HepG2 (cell line): ENCODE data around the gene IL1R1. TPM values are rescaled to one million over a fixed set of nuclear protein-coding genes. Genes with fewer than 3 reads are reported as not detected.

Experiments used
- ATAC-seq: fragments of 200-7000 bp; cut with Tn5 transposase; 3 replicates; pipeline ENCODE4 v1.9.1; 2020; ENCODE audit warnings: mild to moderate bottlenecking, moderate library complexity
- BruUV-seq: library from RNA; stranded (reverse); fragments of 400-500 nt; replicated peaks from 2 replicates; lab custom pipeline; 2021; lab: Mats Ljungman, UMichigan
- CTCF ChIA-PET: fragments of 300-600 bp; formaldehyde crosslinking; extraction: SDS; loops from one replicate; lab custom pipeline; 2021; ENCODE audit warnings: low total read pairs, inconsistent platforms, low intra/inter-chr PET ratio; lab: Yijun Ruan, JAX
- POLR2A ChIA-PET: fragments of 350-600 bp; sonication (Branson Sonifier 250); formaldehyde crosslinking; loops from one replicate; lab custom pipeline; 2020; ENCODE audit warnings: antibody characterized with exemption, inconsistent platforms; lab: Yijun Ruan, JAX
- DNase-seq: peaks from one replicate; pipeline ENCODE4 v3.0.0-alpha.2; 2015; ENCODE audit warnings: low spot score
- FAIRE-seq: peaks from 3 replicates; lab custom pipeline; 2011; peaks lifted over from hg19 to GRCh38; lab: Jason Lieb, UNC
- H2AFZ ChIP-seq: one replicate; pipeline ENCODE4 v1.6.1; 2011; ENCODE audit warnings: low read length, inconsistent platforms
- H3K27ac ChIP-seq: fragments of 300-600 bp; 3 replicates; pipeline ENCODE4 v1.8.0; 2011; ENCODE audit warnings: mixed run types, mild to moderate bottlenecking, mixed read lengths, low read length, inconsistent platforms; ENCODE audit not compliant: insufficient read depth; ENCODE audit errors: extremely low read length
- H3K27me3 ChIP-seq, 2 experiments: fragments of 200-600 bp in 1 of 2; 2 replicates in 1 of 2; 3 replicates in 1 of 2; pipeline versions ENCODE4 v1.6.0 to v1.8.0; 2011; ENCODE audit warnings: low read length in 2 of 2, mild to moderate bottlenecking in 2 of 2, moderate library complexity in 2 of 2, inconsistent platforms in 1 of 2; ENCODE audit not compliant: insufficient read depth in 2 of 2, control insufficient read depth in 1 of 2
- H3K36me3 ChIP-seq, 2 experiments: fragments of 200-600 bp in 1 of 2; replicated peaks in 1 of 2; 2 replicates in 1 of 2; 3 replicates in 1 of 2; pipeline versions ENCODE4 v1.5.1 to v1.8.0; 2011; ENCODE audit warnings: low read length in 2 of 2, inconsistent platforms in 1 of 2; ENCODE audit not compliant: insufficient read depth in 2 of 2, control insufficient read depth in 1 of 2
- H3K4me1 ChIP-seq: 2 replicates; pipeline ENCODE4 v1.5.1; 2012; ENCODE audit warnings: low read length, inconsistent platforms; ENCODE audit not compliant: insufficient read depth
- H3K4me2 ChIP-seq: 2 replicates; pipeline ENCODE4 v1.6.0; 2011; ENCODE audit warnings: low read depth, low read length, inconsistent platforms
- H3K4me3 ChIP-seq, 3 experiments: fragments of 200-600 bp in 1 of 3; sonication (generic), shearing (Covaris generic) in 1 of 3; replicated peaks in 1 of 3; 2 replicates each; pipeline ENCODE4 v1.5.1; 2011 to 2016; ENCODE audit warnings: low read length in 3 of 3, inconsistent platforms in 2 of 3, low read depth in 2 of 3, mild to moderate bottlenecking in 2 of 3, control low read depth in 1 of 3, mixed read lengths in 1 of 3; ENCODE audit not compliant: insufficient read depth in 1 of 3
- H3K79me2 ChIP-seq: one replicate; pipeline ENCODE4 v1.6.1; 2011; ENCODE audit warnings: low read length, inconsistent platforms; ENCODE audit not compliant: insufficient read depth
- H3K9ac ChIP-seq: 2 replicates; pipeline ENCODE4 v1.6.0; 2011; ENCODE audit warnings: mild to moderate bottlenecking, low read depth, low read length, inconsistent platforms; ENCODE audit not compliant: insufficient read depth
- H3K9me3 ChIP-seq: 2 replicates; pipeline ENCODE4 v1.5.1; 2012; ENCODE audit warnings: mild to moderate bottlenecking, low read length
- H4K20me1 ChIP-seq: 2 replicates; pipeline ENCODE4 v1.6.0; 2011; ENCODE audit warnings: inconsistent platforms, mild to moderate bottlenecking, low read length, moderate library complexity; ENCODE audit not compliant: insufficient read depth
- FOXP1 ChIP-seq, 2 experiments: fragments of 450-650 bp in 1 of 2; IDR thresholded peaks; 2 replicates each; pipeline ENCODE4 v1.6.1; 2017 to 2018; ENCODE audit warnings: antibody characterized with exemption in 1 of 2
- ISX ChIP-seq: sonication (generic); formaldehyde crosslinking; conservative IDR thresholded peaks from 2 replicates; pipeline ENCODE4 v1.5.0; 2020; ENCODE audit warnings: missing genetic modification reagents
- KLF9 ChIP-seq: IDR thresholded peaks from 2 replicates; pipeline ENCODE4 v1.6.1; 2016; ENCODE audit warnings: low read depth
- MIER2 ChIP-seq: IDR thresholded peaks from 2 replicates; pipeline ENCODE4 v1.6.1; 2016; ENCODE audit warnings: missing biosample characterization, missing genetic modification reagents
- ZNF251 ChIP-seq: sonication (generic); formaldehyde crosslinking; IDR thresholded peaks from 2 replicates; pipeline ENCODE4 v1.9.0; 2021; ENCODE audit warnings: mild to moderate bottlenecking, missing genetic modification reagents
- ZNF33B ChIP-seq: sonication (generic); formaldehyde crosslinking; IDR thresholded peaks from 2 replicates; pipeline ENCODE4 v1.5.1; 2020; ENCODE audit warnings: mild to moderate bottlenecking, missing genetic modification reagents
- ZNF607 ChIP-seq: sonication (generic); formaldehyde crosslinking; IDR thresholded peaks from 2 replicates; pipeline ENCODE4 v1.5.1; 2020; ENCODE audit warnings: missing genetic modification reagents, mild to moderate bottlenecking, borderline replicate concordance
- ZNF775 ChIP-seq: sonication (generic); formaldehyde crosslinking; IDR thresholded peaks from 2 replicates; pipeline ENCODE4 v1.4.0; 2020; ENCODE audit warnings: missing genetic modification reagents, mild to moderate bottlenecking, moderate library complexity, borderline replicate concordance
- WGBS: methylation state at CpG from one replicate; pipeline ENCODE4 v1.1.6; 2017; ENCODE audit warnings: low lambda C conversion rate; 5-methylcytosine and 5-hydroxymethylcytosine counted together
- in situ Hi-C: cut with HindIII; loops from 2 replicates; pipeline ENCODE4 v1.10.0; 2017; ENCODE audit warnings: low pct_unique_long_range_greater_than_20kb; ENCODE audit not compliant: extremely low pct_ligation_motif_present
- intact Hi-C: fragments of 100-400 bp; cut with micrococcal nuclease; formaldehyde crosslinking; loops from one replicate; pipeline ENCODE4 v1.10.0; 2022; ENCODE audit not compliant: unreplicated experiment
- polyA plus RNA-seq, 8 experiments: library from polyadenylated mRNA; depleted of rRNA in 3 of 8; stranded (reverse) in 7 of 8; unstranded in 1 of 8; fragments of >200 nt; fragmentation: Illumina TruSeq in 4 of 8; extraction: Trizol in 4 of 8; gene quantifications; 2 replicates each; pipeline versions ENCODE4 v1.2.1 to v1.2.3, GENCODE V29; 2011 to 2016; ENCODE audit warnings: low read depth in 4 of 8, missing spikeins in 1 of 8, mixed read lengths in 1 of 8; ENCODE audit not compliant: insufficient read depth in 1 of 8
- total RNA-seq, 5 experiments: library from RNA; depleted of rRNA; stranded (reverse); fragments of >200 nt; fragmentation: Illumina TruSeq; extraction: Trizol; gene quantifications; 2 replicates each; pipeline ENCODE4 v1.2.3, GENCODE V29; 2016; ENCODE audit warnings: low read depth in 1 of 5

IL1R1 gene
- total and polyA plus RNA-seq, 2 of the 13 experiments (the other 11 are each of a cell fraction or from before 2014, with no cell fraction given) = 38.0 to 93.1 TPM

GRCh38 chr2:102226171-102226570 lies 83.6 kb downstream of the IL1R1 start:
- TF ChIP-seq MIER2 (no peak), ZNF33B (CRISPR knock-in tag) (no peak), ISX (no peak), ZNF607 (no peak), ZNF775 (CRISPR knock-in tag) (no peak)
- ChIA-PET CTCF (no interaction called here), POLR2A (no interaction called here)
- BruUV-seq = no TSS peak
- FAIRE-seq = no peak
- no peaks in the 10 kb centered on the region for H3K9me3 ChIP-seq
- H4K20me1 ChIP-seq = no peaks in the 10 kb centered on the region
- no peak for DNase-seq
- no peak overlapping the region for H3K27ac ChIP-seq
- intact Hi-C loops (no loop called here), in situ Hi-C loops (no loop called here)
- peaks cover 0 to 9% of the 10 kb centered on the region in 2 experiments; a peak in 2 of 5 replicates for H3K27me3 ChIP-seq
- no peaks in the 10 kb centered on the region for H3K79me2 ChIP-seq
- H3K36me3 ChIP-seq = no peaks in the 10 kb centered on the region
- H3K9ac ChIP-seq = no peak overlapping the region
- ATAC-seq = no peak
- H2AFZ ChIP-seq = no peak overlapping the region
- H3K4me2 ChIP-seq = no peak overlapping the region
- no peak overlapping the region for H3K4me3 ChIP-seq
- WGBS = 80% methylated on average over 6 of the region's 6 CpGs
- peaks cover 48% of the 10 kb centered on the region for H3K4me1 ChIP-seq

DNA sequence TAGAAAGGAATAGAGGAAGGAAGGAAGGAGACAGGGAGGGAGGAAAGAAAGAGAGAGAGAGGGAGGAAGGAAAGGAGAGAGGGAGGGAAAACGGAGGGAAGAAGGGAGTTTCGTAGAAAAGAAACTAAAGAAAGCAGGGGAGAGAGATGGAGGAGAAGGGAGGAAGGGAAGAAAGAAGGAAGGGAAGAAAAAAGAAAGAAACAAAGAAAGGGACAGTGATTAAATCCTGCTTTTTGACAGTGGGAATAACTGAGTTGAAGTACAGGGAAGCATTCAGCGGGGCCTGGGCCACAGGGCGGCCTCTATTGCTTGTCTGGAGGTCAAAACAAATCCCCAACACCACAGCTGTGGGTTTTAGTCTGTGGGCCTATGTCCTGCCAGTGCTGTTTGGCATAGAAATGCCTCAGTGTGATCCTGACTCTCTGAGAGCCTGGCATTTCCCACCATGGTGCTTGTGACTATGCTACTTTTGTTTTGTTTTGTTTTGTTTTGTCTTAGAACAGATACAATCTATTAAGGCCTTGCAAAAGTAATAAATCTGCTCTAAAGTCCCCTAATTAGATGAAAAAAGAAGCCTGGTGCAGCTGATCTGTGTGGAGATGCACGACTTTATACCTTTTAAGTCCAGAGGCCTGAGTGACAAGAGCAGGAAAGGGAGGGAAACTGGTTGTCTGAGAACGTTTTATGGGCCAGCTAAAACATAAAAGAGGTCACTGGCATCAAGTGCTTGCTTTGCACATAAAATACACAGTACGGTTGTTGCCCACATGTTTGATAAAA lies 84.3 kb downstream of the IL1R1 start:
- Histone ChIP-seq H3K27ac (no peak overlapping the region), H3K9ac (peak overlapping the region; percentile 46; the same call in 1 of the 2 replicates), H3K9me3 (no peaks in the 10 kb centered on the region), H3K27me3 (peaks cover 0 to 6% of the 10 kb centered on the region in 2 experiments; a peak in 1 of 5 replicates), H3K4me2 (peak overlapping the region; percentile 64), H4K20me1 (no peaks in the 10 kb centered on the region), H3K36me3 (no peaks in the 10 kb centered on the region), H3K79me2 (no peaks in the 10 kb centered on the region), H3K4me3 (peak overlapping the region in 2 of 3 experiments; percentile 13 to 45; a peak in 2 of 6 replicates), H3K4me1 (peaks cover 52% of the 10 kb centered on the region), H2AFZ (peak overlapping the region; percentile 16)
- WGBS = 63% methylated on average over 7 of the region's 7 CpGs
- TF ChIP-seq ZNF251 (CRISPR knock-in tag) = no peak
- TF ChIP-seq FOXP1 (IDR thresholded peaks at IDR 0.05) = 0 out of 2 replicates have a peak, but pooled peaks have one; percentile 27
- no peak for TF ChIP-seq FOXP1 (CRISPR knock-in tag; IDR thresholded peaks at IDR 0.05)
- TF ChIP-seq KLF9 (CRISPR knock-in tag) = 0 out of 2 replicates have a peak, but pooled peaks have one; percentile 0
- in situ Hi-C loops (no loop called here), intact Hi-C loops (no loop called here)
- ChIA-PET POLR2A (no interaction called here), CTCF (no interaction called here)
- DNase-seq = no peak
- ATAC-seq = no peak
- BruUV-seq = no TSS peak
- no peak for FAIRE-seq
